NCI-H146 treated with DMSO at 0.1 percent for 48 hours (cell line): ENCODE measurements around the gene TM9SF1.

Experiments used
- DNase-seq: peaks from one replicate; lab custom pipeline; 2025; ENCODE audit not compliant: unreplicated experiment; lab: John Stamatoyannopoulos, UW

Gene TM9SF1, protein sequence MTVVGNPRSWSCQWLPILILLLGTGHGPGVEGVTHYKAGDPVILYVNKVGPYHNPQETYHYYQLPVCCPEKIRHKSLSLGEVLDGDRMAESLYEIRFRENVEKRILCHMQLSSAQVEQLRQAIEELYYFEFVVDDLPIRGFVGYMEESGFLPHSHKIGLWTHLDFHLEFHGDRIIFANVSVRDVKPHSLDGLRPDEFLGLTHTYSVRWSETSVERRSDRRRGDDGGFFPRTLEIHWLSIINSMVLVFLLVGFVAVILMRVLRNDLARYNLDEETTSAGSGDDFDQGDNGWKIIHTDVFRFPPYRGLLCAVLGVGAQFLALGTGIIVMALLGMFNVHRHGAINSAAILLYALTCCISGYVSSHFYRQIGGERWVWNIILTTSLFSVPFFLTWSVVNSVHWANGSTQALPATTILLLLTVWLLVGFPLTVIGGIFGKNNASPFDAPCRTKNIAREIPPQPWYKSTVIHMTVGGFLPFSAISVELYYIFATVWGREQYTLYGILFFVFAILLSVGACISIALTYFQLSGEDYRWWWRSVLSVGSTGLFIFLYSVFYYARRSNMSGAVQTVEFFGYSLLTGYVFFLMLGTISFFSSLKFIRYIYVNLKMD

DNA sequence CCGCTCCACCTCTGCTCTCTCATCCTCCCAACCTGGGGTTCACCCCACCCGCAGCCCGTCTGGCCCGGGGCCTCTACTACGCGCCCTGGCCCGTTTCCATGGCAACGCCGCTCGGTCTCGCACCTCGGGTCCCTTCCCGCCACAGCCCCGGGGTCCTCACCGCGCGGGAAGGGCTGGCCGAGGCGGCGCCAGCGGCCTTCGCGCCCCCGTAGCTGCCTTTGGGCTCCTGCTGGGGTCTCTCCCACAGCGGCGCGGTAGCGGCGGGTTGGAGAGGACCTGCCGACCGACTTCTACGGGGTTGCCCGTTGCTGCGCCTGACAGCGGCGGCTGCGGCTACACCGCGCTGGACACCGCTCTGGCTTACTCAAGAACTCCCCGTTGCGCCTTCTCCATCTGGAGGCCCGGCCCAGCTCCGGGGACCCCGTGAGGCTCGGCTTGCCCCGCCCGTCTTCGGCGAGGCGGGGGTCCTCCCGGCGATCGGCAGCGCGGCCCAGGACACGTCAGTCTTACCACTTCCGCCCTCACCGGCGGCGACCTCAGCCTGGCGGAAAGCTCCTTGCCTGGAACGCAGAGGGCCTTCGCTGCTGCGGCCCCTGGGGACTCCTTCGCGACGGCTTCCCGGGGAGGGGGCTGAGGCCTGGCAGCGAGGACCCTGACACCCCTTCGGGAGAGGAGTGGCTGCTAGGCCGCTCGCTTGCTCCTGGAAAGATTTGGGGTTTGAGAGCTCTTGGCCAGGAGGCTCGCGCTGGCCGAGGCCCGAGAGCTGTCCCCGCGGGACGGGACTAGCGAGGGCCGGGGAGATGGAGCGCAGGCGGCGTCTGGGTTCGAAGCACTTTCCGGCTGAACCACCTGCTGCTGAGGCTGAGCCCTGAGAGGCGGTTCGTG is at the start of gene TM9SF1:
Gene TM9SF1, minus strand, starts transcription at position 256 of the 885 bp plus-strand sequence. CDS start 422 bp downstream, outside the sequence.
- DNase-seq: peak; percentile 61

DNA sequence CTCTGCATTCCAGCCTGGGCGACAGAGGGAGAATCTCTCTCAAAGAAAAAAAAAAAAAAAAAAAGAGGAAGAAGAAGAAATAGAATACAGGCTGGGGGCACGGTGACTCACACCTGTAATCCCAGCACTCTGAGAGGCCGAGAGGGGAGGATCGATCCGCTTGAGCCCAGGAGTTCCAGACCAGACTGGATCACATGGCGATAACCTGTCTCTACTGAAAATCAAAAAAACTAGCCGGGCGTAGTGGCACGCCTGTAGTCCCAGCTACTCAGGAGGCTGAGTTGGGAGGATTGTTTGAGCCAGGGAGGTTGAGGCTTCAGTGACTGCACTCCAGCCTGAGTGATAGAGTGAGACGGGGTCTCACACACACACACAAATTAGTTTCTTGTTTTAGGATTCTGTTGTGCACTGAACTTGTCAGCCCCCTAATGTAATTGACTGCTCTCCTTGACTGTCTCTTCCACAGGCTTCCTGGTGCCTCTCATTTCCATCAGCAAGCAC is 48.1 kb upstream of the TM9SF1 start:
- DNase-seq: peak; percentile 19

DNA sequence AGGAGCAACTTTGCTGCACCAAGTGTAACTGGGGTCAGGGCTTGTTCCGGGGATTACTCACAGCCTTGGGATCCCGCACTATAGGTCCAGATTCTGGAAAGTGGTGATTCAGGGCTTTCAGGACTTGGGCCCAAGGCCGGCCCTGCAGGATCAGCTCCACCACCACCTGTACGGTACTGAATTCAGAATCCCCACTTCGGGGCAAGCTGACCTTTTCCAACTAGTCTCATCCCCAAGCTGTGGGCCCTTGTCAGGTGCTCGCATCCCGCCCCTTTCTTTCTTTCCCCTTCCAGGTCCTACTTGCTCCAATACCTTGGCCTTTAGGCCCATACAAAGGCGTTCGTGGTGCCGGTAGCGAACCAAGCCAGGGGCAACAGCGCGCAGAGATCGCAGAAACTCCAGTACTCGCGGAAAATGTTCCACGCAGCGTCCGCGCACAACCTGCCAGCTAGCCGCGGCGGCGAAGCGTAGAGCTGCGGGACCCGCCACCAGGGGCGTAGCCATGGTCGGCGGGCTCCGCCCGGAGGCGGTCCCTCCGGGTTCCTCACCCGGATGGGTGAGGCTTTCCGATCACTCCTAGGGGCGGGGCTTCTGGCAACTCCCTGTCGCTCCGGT is 46.7 kb upstream of the TM9SF1 start:
- no peak for DNase-seq

DNA sequence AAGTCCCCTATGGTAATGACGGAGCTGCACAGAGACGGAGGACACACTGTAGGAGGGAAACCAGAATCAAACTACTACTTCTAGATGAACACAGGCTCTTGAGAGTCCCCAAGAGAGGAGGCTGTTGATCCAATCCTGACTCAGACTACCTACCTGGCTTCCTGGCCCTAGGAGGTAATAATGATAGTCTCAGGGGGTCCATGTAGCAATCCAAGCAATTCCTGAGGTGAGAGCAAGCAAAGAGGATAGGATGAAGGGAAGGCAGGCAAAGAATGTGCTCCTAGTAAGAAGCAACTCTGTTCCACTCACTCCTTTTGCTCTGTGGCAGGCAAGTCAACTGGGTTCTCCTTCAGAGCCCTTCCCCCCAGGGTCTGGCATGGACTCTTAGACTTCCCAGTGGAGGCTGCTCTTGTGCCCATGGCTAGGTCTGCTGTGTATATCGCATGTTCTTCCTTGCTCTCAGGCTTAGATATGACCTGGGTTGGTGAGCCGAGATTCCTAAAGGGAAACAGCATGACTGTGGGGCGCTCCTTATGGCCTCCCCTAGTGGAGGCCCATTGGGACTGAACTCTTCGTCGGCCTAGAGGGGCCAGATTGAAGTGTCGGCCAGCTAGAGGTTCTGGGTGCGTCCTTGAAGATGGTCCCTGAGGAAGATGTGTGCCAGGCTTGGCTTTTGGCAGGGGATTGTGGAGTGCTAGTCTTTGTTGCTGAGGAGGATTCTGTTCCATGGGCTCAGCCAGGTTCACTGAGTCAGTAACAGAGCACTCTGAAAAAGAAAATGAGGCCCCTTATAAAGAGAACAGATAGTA is 45.1 kb upstream of the TM9SF1 start:
- no peak for DNase-seq

DNA sequence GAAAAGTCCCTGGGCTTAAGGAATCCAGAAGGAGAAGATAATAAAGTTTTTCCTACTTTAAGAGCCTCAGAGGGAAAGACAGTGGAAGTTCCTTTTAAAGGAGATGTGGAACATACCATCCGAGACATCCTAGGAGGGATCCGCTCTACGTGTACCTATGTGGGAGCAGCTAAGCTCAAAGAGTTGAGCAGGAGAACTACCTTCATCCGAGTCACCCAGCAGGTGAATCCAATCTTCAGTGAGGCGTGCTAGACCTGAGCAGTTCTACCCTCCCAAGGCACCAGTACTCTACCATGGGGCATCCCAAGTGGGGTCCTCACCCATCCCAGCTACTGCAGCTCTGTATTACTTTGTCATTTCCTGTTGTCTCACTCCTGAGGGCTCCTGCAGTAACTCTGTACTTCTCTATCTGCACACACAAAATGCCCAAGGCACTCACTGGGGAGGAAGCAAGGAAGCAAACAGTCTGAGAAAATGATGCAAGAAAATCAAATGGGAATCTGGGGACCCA is 43.3 kb upstream of the TM9SF1 start:
- DNase-seq: no peak

DNA sequence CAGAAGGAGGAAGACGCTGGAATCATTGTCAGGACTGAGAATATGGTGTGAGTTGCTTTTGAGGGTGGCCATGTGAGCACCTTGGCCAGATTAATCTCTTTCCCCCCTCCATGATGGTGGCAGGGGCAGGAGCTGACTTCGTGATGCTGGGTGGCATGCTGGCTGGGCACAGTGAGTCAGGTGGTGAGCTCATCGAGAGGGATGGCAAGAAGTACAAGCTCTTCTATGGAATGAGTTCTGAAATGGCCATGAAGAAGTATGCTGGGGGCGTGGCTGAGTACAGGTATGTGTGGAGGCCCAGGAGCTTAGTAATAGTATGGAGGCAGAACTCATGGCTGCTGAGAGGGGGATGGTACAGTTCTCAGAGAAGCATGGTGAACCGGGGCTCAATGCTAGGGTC is 42.9 kb upstream of the TM9SF1 start:
- DNase-seq: no peak

DNA sequence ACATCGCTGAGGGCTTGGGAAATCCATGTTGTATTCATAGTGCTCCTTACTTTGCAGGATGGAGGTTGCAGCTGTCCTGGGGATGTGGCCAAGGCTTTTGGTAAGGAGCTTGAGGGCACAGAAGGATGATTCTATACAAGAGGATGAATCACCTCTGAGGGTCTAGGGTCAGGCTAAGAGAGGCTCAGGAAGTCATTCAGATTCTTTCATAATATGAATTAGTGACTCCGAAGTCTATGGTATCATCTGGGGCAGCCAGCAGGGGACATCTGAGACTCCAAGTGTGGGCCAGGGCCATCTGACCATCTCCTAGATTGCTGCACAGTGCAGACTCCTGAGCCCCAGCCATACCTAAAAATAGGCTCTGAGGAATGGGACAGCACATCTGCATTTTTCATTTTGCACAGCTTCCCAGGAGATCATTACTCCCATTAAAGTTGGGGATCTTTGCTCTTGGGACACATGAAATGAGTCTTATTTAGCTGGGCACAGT is 42.3 kb upstream of the TM9SF1 start:
- DNase-seq: no peak

DNA sequence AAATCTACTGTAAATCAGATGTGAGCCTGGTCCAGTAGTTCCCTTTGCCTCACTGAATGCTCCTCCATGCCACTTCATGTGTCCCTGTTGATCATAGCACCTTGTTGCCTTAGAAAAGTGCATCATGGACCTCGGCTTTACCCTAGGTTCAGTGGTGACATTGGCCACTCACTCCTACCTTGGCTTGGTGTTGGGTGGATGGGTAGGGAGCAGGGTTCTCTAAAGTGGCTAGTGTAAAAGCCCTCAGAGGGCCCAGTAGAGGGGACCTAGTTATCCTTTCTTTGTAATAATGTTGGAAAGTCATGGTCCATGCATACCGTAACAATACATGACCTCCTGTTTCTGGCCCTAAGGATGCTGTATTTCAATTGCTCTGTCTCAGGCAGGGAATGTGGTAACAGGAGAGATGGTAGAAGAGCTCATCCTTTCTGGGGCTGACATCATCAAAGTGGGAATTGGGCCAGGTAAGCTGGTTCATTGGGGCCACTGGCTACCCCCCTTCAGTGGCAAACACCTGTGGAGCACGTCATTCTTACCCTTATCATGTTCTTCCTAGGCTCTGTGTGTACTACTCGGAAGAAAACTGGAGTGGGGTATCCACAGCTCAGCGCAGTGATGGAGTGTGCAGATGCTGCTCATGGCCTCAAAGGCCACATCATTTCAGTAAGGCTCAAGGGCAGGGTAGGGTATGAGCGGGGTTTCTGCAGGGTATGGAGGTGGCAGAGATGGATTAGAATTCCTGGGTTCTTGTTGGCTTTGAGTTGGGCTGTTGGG is 41.6 kb upstream of the TM9SF1 start:
- no peak for DNase-seq

DNA sequence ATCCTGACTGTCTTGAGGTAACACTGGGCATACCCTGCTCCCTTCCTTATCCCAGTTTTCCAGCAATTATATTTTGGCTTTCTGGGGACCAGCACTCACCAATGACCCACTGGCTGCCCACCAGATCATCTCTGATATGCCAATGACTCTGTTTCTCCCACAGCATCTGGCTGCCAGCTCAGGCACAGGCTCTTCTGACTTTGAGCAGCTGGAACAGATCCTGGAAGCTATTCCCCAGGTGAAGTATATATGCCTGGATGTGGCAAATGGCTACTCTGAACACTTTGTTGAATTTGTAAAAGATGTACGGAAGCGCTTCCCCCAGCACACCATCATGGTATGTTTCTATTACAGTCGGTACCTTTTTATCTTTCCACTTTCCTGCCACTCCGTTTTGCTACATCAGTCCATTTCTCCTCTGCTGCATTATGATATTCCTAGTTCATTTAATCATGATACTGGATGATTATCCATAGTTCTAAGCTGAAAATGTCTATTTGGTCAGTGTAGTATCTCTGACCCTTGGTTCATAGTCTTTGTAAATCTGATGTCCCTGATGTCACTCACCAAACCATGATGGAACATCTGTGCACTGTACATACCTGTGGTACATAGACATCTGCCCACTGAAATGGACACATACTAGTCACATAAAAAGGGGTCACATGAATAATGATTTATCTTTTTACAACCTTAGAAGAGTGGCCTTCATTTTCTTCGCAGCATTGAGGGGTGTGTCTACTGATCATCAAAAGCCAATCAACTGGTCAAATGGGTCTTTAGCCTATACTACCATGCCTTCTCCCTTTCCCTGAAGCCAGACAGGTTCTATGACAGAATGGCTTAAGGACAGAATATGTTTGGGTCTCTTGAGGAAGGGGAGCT is 40.8 kb upstream of the TM9SF1 start:
- DNase-seq: no peak

DNA sequence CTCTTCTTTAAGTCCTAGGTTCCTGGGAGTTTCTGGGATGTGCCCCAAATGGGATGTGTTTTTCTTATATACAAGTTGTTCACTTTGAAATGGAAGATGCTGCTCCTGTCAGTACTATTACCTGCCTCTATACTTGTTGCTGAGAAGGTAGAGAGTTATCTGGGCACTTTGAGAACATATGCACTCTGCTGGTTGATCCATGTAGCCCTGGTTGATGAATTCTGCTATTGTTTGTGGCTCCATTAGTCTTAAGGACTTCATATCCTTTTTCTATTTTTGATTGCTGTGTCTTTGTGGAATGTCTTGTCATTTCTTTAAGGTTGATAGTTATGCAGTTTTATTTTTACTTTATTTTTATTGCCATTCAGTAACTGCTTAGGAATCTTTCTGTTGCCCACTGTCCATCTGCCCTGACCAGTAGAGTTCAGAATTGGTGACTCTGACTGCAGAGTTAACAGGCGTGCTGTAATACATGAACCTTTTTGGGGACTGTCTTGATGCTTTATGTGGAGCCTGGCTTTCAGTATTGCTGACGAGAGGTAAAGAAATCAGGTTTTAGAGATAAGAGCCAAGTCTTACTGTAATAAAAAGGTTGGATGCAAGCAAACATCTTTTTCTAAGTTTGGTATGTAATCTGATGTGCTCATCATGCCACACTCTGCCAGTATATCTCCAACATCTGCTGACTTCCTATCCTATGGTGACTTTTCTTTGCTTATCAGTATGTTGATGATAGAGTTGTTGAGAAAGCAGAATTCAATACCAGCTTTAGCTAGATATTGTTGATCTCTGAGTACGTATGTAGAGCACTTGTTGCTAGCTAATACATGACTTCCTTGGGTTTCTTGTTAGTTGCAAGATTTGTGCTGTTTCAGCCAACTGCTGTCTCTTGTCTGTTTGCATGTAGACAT is 39.1 kb upstream of the TM9SF1 start:
- no peak for DNase-seq

DNA sequence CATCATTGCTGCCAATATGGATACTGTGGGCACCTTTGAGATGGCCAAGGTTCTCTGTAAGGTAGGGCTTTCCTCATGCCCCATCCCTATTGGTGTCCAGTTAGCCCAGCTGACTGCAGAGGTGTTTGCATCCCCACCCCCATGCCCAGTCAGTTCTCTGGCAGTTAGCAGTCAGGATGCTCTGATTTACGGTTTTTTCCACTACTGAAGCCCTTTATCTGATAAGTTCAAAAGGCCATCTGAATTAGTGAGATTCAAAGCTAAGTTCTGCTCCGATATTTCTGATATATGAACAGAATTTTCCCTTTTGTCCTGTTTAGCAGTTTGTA is 38.3 kb upstream of the TM9SF1 start:
- DNase-seq: no peak

DNA sequence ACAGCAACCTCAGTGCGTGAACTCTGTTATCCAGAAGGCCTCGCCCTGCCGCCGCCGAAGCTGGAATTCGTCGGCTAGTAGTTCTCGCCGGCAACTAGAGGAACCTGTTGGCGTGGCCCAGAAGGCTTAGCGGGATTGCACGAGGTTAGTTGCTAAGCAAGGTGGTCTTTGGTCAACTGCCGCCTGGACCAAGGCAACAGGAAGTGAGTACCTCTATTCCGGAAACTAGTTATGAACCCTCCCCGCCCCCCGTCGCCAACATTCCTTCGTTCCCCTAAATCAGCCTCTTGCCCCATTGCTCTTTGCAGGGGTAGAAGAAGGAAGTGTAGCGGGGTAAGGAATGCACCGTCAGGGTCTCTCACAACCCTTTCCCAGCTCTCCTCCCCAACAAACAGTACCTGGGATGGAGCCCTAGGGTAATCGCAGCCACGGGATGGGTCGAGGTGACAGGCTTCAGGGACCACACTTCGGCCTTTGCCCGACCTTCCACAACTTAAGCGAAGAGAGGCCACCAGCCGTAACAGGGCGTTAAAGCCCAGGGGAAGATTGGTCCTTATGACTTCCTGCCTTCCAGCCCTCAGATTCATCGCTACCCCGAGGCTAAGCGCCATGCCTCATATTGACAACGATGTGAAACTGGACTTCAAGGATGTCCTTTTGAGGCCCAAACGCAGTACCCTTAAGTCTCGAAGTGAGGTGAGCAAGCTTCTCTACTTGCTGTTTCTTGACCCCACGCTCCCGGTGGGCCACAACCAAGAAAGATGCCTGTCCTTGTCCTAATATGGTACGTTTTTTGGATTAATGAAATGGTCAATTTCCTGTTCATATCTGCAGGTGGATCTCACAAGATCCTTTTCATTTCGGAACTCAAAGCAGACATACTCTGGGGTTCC is 37.6 kb upstream of the TM9SF1 start, which contains the start of gene GMPR2:
Gene GMPR2, plus strand, starts transcription at position 285 of the 893 bp plus-strand sequence. Its CDS starts 325 bp downstream, at position 610.
- no peak for DNase-seq

DNA sequence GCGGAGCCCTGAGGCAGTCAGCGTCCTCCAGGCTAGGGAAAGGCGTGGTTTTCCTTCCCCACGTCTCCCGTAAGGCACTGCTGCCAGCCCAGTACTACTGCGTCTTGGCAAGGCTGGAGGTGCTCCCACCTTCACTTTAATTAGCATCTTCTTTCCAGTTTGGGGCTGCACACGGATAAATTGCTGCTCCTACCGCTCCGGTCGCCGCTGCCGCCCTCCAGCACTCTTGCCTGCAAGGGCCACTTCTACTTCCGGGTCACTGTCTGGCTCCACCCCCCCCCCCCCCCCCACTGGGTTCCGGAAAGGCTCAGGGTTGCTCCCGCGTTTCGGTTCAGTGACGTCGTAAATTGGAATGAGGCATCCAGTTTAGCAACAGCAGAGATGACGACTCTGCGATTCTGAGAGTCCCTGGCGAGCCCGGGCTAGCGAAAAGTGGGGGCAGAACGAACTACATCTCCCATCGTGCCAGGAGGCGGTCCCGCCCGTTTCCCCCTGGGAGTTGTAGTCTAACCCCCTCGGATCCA is 36.9 kb upstream of the TM9SF1 start, which contains the start of gene NEDD8:
Gene NEDD8, minus strand, starts transcription at position 247 of the 524 bp plus-strand sequence. Its CDS starts 100 bp downstream, at position 147.
- DNase-seq: peak; percentile 71

DNA sequence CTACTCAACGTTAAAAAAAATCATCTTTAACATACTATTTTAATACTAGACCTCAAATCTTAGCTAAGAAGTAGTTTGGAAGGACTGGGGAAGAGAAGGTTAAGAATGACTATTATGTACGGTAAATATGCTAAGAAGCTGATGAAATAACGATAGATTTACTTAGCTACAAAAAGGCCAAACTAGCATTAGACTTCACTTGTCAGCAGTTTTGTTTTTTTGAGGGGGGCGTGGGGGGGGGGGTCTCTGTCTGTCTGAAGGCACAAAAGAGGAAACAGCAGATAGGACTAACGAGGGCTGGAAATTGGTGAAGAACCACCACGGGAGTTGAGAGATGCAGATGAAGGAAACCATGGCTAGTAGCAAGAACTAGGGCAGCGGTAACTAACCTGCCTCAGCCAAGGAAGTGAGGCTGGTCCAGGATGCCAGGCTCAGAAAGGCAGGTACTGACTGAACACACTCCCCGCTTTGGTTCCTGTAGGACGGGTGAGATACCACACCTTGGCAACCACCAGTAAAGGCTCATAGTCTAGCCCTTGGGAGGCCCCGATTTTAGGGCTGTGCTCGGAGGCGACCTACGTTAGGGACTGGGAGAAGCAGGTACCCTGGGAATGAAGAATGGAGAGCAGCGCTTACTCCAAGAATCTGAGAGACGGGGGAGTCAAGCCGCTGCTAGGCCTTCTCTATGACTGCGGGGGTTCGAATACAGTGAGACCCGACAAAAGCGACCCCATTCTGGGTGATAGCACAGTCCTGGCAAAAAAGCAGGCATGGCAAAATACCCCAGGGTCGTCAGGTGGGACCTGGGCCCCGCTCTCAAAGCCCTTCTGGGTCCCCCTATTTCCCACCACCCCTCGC is 36.3 kb upstream of the TM9SF1 start:
- DNase-seq: peak; percentile 5

DNA sequence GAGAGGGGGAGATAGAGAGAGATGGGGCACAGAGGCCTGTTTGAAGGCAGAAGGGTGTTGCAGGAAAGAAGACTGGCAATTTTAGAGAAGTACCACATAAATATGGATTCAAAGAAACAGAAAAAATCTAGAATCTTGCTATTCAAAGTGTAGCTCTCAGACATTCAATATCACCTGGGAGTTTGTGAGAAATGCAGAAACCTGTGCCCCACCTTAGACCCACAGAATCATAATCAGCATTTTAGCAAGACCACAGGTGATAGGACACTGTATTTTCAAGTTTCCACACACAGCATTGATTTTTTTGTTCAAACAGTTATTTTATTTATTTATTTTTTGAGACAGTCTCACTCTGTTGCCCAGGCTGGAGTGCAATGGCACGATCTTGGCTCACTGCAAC is 33.7 kb upstream of the TM9SF1 start:
- DNase-seq: no peak
